GM12878 (cell line): ENCODE measurements around the gene IL34.
A peak's percentile ranks its signal among the peaks of the same experiment; 100 is the strongest.

ENCODE experiments used
- CHD4 ChIP-seq: fragments of 200-600 bp; sonication (generic); IDR thresholded peaks from 2 replicates; pipeline ENCODE4 v1.6.1; 2016; ENCODE audit warnings: mild to moderate bottlenecking
- EGR1 ChIP-seq, 2 experiments: IDR thresholded peaks; 1 replicate in 1 of 2; 2 replicates in 1 of 2; pipeline ENCODE4 v1.6.1; 2011 to 2012; ENCODE audit warnings: low read depth in 2 of 2, low read length in 2 of 2, borderline replicate concordance in 1 of 2, mild to moderate bottlenecking in 1 of 2, moderate library complexity in 1 of 2
- ETV6 ChIP-seq, 2 experiments: fragments of 450-650 bp in 1 of 2; IDR thresholded peaks in 1 of 2; conservative IDR thresholded peaks in 1 of 2; 2 replicates each; pipeline ENCODE4 v1.6.1; 2014; ENCODE audit warnings: antibody characterized with exemption in 1 of 2, borderline replicate concordance in 1 of 2, low read depth in 1 of 2, mild to moderate bottlenecking in 1 of 2, moderate library complexity in 1 of 2
- PAX8 ChIP-seq: fragments of 450-650 bp; IDR thresholded peaks from 2 replicates; pipeline ENCODE4 v1.6.1; 2017; ENCODE audit warnings: mild to moderate bottlenecking, moderate library complexity
- RAD21 ChIP-seq: IDR thresholded peaks from 2 replicates; pipeline ENCODE4 v1.6.1; 2011; ENCODE audit warnings: mild to moderate bottlenecking, low read depth, low read length, moderate library complexity; ENCODE audit not compliant: insufficient read depth
- STAT3 ChIP-seq: IDR thresholded peaks from 2 replicates; pipeline ENCODE4 v1.6.1; 2011; ENCODE audit warnings: low read depth, low read length, improper control_type of control experiment
- TF ChIP-seq, protein P1 (sequence below): IDR thresholded peaks from 2 replicates; pipeline ENCODE4 v1.6.1; 2012; ENCODE audit warnings: mild to moderate bottlenecking, low read depth, low read length
- TF ChIP-seq, protein P2 (sequence below): fragments of 450-650 bp; formaldehyde crosslinking; IDR thresholded peaks from 2 replicates; pipeline ENCODE4 v1.4.0; 2020; ENCODE audit warnings: mild to moderate bottlenecking, moderate library complexity
- TF ChIP-seq, protein P3 (sequence below), 3 experiments: IDR thresholded peaks in 2 of 3; conservative IDR thresholded peaks in 1 of 3; 2 replicates each; pipeline ENCODE4 v1.5.1; 2011; ENCODE audit warnings: low read depth in 3 of 3, low read length in 3 of 3, mild to moderate bottlenecking in 3 of 3, control low read depth in 2 of 3, moderate library complexity in 2 of 3, inconsistent platforms in 1 of 3, mixed read lengths in 1 of 3; ENCODE audit not compliant: control insufficient read depth in 2 of 3, insufficient read depth in 1 of 3; ENCODE audit errors: extremely low read depth in 1 of 3

DNA sequence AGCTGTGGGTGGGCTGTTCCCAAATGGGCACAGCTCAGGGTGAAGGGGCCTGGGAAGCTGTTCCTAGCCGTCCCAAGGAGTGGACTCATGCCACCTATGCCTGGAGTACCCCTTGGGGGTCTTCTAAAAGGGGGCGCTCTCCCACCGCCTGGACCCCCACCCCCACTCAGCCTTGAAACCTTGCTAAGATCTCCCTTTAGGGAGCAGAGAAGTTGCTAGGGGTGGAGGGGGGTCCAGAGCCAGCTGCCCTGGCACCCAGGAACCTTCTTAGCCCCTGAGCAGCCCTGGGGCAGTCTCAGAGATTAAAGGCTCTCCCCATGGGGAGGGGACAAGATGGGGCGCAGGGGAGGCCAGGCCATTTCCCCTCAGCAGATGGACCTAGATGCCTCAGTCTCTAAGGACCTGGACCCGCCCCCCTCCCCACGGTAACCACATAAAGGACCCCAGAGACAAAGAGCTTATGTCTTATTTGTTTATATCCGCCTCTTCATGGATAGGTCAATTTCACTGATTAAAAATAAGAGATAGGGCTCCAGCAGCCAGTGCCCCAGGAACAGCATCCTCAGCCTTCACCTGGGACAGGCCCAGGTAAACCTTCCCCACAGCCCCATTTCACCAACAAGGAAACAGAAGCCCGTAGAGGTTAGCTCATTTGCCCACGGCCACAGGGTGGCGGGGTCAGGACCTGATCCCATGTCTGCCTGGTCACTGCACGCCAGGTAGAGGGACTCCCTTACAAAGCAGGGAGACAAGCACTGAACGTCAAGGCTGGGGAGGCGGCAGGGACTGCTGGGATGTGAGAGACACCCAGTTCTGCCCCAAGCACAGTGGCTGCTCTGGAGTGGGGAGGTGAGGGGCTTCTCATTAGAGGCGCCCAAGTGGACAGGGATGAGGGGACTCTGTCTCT, 36.1 kb downstream of the IL34 start:
- TF ChIP-seq, protein P1, sequence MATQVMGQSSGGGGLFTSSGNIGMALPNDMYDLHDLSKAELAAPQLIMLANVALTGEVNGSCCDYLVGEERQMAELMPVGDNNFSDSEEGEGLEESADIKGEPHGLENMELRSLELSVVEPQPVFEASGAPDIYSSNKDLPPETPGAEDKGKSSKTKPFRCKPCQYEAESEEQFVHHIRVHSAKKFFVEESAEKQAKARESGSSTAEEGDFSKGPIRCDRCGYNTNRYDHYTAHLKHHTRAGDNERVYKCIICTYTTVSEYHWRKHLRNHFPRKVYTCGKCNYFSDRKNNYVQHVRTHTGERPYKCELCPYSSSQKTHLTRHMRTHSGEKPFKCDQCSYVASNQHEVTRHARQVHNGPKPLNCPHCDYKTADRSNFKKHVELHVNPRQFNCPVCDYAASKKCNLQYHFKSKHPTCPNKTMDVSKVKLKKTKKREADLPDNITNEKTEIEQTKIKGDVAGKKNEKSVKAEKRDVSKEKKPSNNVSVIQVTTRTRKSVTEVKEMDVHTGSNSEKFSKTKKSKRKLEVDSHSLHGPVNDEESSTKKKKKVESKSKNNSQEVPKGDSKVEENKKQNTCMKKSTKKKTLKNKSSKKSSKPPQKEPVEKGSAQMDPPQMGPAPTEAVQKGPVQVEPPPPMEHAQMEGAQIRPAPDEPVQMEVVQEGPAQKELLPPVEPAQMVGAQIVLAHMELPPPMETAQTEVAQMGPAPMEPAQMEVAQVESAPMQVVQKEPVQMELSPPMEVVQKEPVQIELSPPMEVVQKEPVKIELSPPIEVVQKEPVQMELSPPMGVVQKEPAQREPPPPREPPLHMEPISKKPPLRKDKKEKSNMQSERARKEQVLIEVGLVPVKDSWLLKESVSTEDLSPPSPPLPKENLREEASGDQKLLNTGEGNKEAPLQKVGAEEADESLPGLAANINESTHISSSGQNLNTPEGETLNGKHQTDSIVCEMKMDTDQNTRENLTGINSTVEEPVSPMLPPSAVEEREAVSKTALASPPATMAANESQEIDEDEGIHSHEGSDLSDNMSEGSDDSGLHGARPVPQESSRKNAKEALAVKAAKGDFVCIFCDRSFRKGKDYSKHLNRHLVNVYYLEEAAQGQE: no peak
- TF ChIP-seq ETV6 (conservative IDR thresholded peaks at IDR 0.05 in 1 of 2, IDR thresholded peaks at IDR 0.05 in 1 of 2; ENCODE audit: borderline replicate concordance in 1 of 2, low read depth in 1 of 2) (no peak), CHD4 (no peak), EGR1 (IDR thresholded peaks at IDR 0.05; ENCODE audit: borderline replicate concordance in 1 of 2, low read depth in 2 of 2, low read length in 2 of 2) (no peak), PAX8 (no peak), STAT3 (no peak), RAD21 (no peak)
- TF ChIP-seq, protein P2, sequence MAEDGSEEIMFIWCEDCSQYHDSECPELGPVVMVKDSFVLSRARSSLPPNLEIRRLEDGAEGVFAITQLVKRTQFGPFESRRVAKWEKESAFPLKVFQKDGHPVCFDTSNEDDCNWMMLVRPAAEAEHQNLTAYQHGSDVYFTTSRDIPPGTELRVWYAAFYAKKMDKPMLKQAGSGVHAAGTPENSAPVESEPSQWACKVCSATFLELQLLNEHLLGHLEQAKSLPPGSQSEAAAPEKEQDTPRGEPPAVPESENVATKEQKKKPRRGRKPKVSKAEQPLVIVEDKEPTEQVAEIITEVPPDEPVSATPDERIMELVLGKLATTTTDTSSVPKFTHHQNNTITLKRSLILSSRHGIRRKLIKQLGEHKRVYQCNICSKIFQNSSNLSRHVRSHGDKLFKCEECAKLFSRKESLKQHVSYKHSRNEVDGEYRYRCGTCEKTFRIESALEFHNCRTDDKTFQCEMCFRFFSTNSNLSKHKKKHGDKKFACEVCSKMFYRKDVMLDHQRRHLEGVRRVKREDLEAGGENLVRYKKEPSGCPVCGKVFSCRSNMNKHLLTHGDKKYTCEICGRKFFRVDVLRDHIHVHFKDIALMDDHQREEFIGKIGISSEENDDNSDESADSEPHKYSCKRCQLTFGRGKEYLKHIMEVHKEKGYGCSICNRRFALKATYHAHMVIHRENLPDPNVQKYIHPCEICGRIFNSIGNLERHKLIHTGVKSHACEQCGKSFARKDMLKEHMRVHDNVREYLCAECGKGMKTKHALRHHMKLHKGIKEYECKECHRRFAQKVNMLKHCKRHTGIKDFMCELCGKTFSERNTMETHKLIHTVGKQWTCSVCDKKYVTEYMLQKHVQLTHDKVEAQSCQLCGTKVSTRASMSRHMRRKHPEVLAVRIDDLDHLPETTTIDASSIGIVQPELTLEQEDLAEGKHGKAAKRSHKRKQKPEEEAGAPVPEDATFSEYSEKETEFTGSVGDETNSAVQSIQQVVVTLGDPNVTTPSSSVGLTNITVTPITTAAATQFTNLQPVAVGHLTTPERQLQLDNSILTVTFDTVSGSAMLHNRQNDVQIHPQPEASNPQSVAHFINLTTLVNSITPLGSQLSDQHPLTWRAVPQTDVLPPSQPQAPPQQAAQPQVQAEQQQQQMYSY: no peak
- TF ChIP-seq, protein P3, sequence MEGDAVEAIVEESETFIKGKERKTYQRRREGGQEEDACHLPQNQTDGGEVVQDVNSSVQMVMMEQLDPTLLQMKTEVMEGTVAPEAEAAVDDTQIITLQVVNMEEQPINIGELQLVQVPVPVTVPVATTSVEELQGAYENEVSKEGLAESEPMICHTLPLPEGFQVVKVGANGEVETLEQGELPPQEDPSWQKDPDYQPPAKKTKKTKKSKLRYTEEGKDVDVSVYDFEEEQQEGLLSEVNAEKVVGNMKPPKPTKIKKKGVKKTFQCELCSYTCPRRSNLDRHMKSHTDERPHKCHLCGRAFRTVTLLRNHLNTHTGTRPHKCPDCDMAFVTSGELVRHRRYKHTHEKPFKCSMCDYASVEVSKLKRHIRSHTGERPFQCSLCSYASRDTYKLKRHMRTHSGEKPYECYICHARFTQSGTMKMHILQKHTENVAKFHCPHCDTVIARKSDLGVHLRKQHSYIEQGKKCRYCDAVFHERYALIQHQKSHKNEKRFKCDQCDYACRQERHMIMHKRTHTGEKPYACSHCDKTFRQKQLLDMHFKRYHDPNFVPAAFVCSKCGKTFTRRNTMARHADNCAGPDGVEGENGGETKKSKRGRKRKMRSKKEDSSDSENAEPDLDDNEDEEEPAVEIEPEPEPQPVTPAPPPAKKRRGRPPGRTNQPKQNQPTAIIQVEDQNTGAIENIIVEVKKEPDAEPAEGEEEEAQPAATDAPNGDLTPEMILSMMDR (IDR thresholded peaks at IDR 0.05 in 2 of 3, conservative IDR thresholded peaks at IDR 0.05 in 1 of 3; ENCODE audit: control insufficient read depth in 2 of 3, extremely low read depth in 1 of 3, insufficient read depth in 1 of 3, low read depth in 3 of 3, low read length in 3 of 3): 0 out of 6 replicates have a peak, but pooled peaks of 1 of the 3 experiments have one; percentile 1
